Stomach smooth muscle (tissue), 2 donors: ENCODE data around the gene CNRIP1.

ENCODE experiments used
- H3K27ac ChIP-seq: one replicate; pipeline ENCODE4 v1.7.0; 2013; ENCODE audit warnings: mild to moderate bottlenecking, low read length, inconsistent platforms
- H3K27me3 ChIP-seq, 2 donors: one replicate each; pipeline ENCODE4 v1.7.0; 2013; ENCODE audit warnings: low read length in 2 of 2; ENCODE audit not compliant: insufficient read depth in 2 of 2, control insufficient read depth in 1 of 2
- H3K36me3 ChIP-seq, 2 donors: one replicate each; pipeline ENCODE4 v1.7.0; 2013; ENCODE audit warnings: low read length in 2 of 2; ENCODE audit not compliant: control insufficient read depth in 2 of 2, insufficient read depth in 2 of 2
- H3K4me1 ChIP-seq: one replicate; pipeline ENCODE4 v1.7.0; 2013; ENCODE audit warnings: low read length; ENCODE audit not compliant: control insufficient read depth, insufficient read depth
- H3K4me3 ChIP-seq, 2 donors: one replicate each; pipeline ENCODE4 v1.7.0; 2013; ENCODE audit warnings: low read length in 2 of 2
- H3K9ac ChIP-seq, 2 donors: one replicate each; pipeline ENCODE4 v1.7.0; 2013; ENCODE audit warnings: low read length in 2 of 2, mild to moderate bottlenecking in 1 of 2
- H3K9me3 ChIP-seq, 2 donors: one replicate each; pipeline ENCODE4 v1.7.0; 2013; ENCODE audit warnings: low read length in 2 of 2; ENCODE audit not compliant: control insufficient read depth in 2 of 2
- donor health status: healthy.
- donor health status: Pancreatic carcinoma.

Gene CNRIP1

GRCh38 chr2:68250652-68251186 lies 69.0 kb downstream of the CNRIP1 start:
- H3K4me3 ChIP-seq, result peak overlapping the region; percentile 94 to 95
- H3K9ac ChIP-seq, result peak overlapping the region; percentile 84 to 91
- no peaks in the 10 kb centered on the region for H3K9me3 ChIP-seq
- peaks cover 7% of the 10 kb centered on the region for H3K4me1 ChIP-seq
- no peaks in the 10 kb centered on the region for H3K36me3 ChIP-seq
- no peaks in the 10 kb centered on the region for H3K27me3 ChIP-seq
- peak overlapping the region; percentile 91 for H3K27ac ChIP-seq

GRCh38 chr2:68250196-68250595 lies 69.6 kb downstream of the CNRIP1 start:
- Histone ChIP-seq H3K9me3 (no peaks in the 10 kb centered on the region), H3K27ac (peak overlapping the region; percentile 91), H3K4me1 (peaks cover 7% of the 10 kb centered on the region), H3K27me3 (no peaks in the 10 kb centered on the region), H3K9ac (peak overlapping the region; percentile 84 to 91), H3K36me3 (no peaks in the 10 kb centered on the region), H3K4me3 (peak overlapping the region; percentile 94 to 95)

GRCh38 chr2:68248806-68249205 lies 70.9 kb downstream of the CNRIP1 start:
- H3K27me3 ChIP-seq, result no peaks in the 10 kb centered on the region
- H3K36me3 ChIP-seq, result no peaks in the 10 kb centered on the region
- H3K9me3 ChIP-seq, result no peaks in the 10 kb centered on the region
- no peak overlapping the region for H3K9ac ChIP-seq
- H3K4me1 ChIP-seq, result peaks cover 7% of the 10 kb centered on the region
- H3K4me3 ChIP-seq, result peak overlapping the region in 1 of 2 donors; percentile 49
- peak overlapping the region; percentile 25 for H3K27ac ChIP-seq

- no peak overlapping the region for H3K9ac ChIP-seq
- no peak overlapping the region for H3K27ac ChIP-seq
- H3K9me3 ChIP-seq, result no peaks in the 10 kb centered on the region
- H3K4me1 ChIP-seq, result peaks cover 7% of the 10 kb centered on the region
- H3K4me3 ChIP-seq, result peak overlapping the region in 1 of 2 donors; percentile 49
- no peaks in the 10 kb centered on the region for H3K27me3 ChIP-seq
- H3K36me3 ChIP-seq, result no peaks in the 10 kb centered on the region
Measured at GRCh38 chr2:68248361-68248760, 71.4 kb downstream of the CNRIP1 start.

- H3K27ac ChIP-seq, result no peak overlapping the region
- no peaks in the 10 kb centered on the region for H3K9me3 ChIP-seq
- H3K9ac ChIP-seq, result no peak overlapping the region
- H3K4me1 ChIP-seq, result peaks cover 7% of the 10 kb centered on the region
- no peaks in the 10 kb centered on the region for H3K36me3 ChIP-seq
- no peaks in the 10 kb centered on the region for H3K27me3 ChIP-seq
- no peak overlapping the region for H3K4me3 ChIP-seq
Measured at GRCh38 chr2:68246396-68246795, 73.4 kb downstream of the CNRIP1 start.

- no peak overlapping the region for H3K9ac ChIP-seq
- H3K27me3 ChIP-seq, result no peaks in the 10 kb centered on the region
- peaks cover 7% of the 10 kb centered on the region for H3K4me1 ChIP-seq
- no peaks in the 10 kb centered on the region for H3K36me3 ChIP-seq
- H3K4me3 ChIP-seq, result no peak overlapping the region
- no peak overlapping the region for H3K27ac ChIP-seq
- no peaks in the 10 kb centered on the region for H3K9me3 ChIP-seq
Measured at GRCh38 chr2:68245672-68246071, 74.1 kb downstream of the CNRIP1 start.

GRCh38 chr2:68245066-68245465 lies 74.7 kb downstream of the CNRIP1 start:
- H3K4me3 ChIP-seq, result no peak overlapping the region
- no peaks in the 10 kb centered on the region for H3K9me3 ChIP-seq
- no peaks in the 10 kb centered on the region for H3K27me3 ChIP-seq
- H3K27ac ChIP-seq, result no peak overlapping the region
- no peak overlapping the region for H3K9ac ChIP-seq
- no peaks in the 10 kb centered on the region for H3K36me3 ChIP-seq
- H3K4me1 ChIP-seq, result peaks cover 7% of the 10 kb centered on the region

GRCh38 chr2:68244456-68244855 lies 75.3 kb downstream of the CNRIP1 start:
- Histone ChIP-seq H3K4me3 (no peak overlapping the region), H3K9ac (no peak overlapping the region), H3K36me3 (no peaks in the 10 kb centered on the region), H3K27me3 (no peaks in the 10 kb centered on the region), H3K9me3 (no peaks in the 10 kb centered on the region), H3K27ac (no peak overlapping the region), H3K4me1 (peaks cover 7% of the 10 kb centered on the region)
